OCI-LY1 (cell line): ENCODE results near the gene BANF2.

Source experiments
- H2AFZ ChIP-seq: fragments of 200-600 bp; sonication (generic), shearing (Covaris generic); 2 replicates; pipeline ENCODE4 v1.6.0; 2014; ENCODE audit warnings: antibody characterized with exemption, mild to moderate bottlenecking, low read length
- H3F3A ChIP-seq: fragments of 200-600 bp; sonication (generic), shearing (Covaris generic); 2 replicates; pipeline ENCODE4 v1.6.0; 2014; ENCODE audit warnings: mild to moderate bottlenecking, antibody characterized with exemption, low read length, moderate library complexity; ENCODE audit not compliant: insufficient read depth
- H3K27ac ChIP-seq: fragments of 200-600 bp; sonication (generic); 2 replicates; pipeline ENCODE4 v1.5.1; 2014; ENCODE audit warnings: low read length, mixed run types, mild to moderate bottlenecking, low read depth; ENCODE audit not compliant: poor library complexity, severe bottlenecking
- H3K27me3 ChIP-seq: fragments of 200-600 bp; sonication (generic); 2 replicates; pipeline ENCODE4 v1.6.0; 2014; ENCODE audit warnings: antibody characterized with exemption, mild to moderate bottlenecking, low read length, moderate library complexity; ENCODE audit not compliant: insufficient read depth
- H3K36me3 ChIP-seq: fragments of 200-600 bp; sonication (generic); 2 replicates; pipeline ENCODE4 v1.6.1; 2014; ENCODE audit warnings: mild to moderate bottlenecking, antibody characterized with exemption, low read length, moderate library complexity, mixed read lengths; ENCODE audit not compliant: insufficient read depth
- H3K4me1 ChIP-seq: fragments of 200-600 bp; sonication (generic); 2 replicates; pipeline ENCODE4 v1.5.1; 2014; ENCODE audit warnings: mild to moderate bottlenecking, low read length, moderate library complexity; ENCODE audit not compliant: insufficient read depth, severe bottlenecking
- H3K4me2 ChIP-seq: fragments of 200-600 bp; sonication (generic), shearing (Covaris generic); 2 replicates; pipeline ENCODE4 v1.6.1; 2014; ENCODE audit warnings: low read length
- H3K4me3 ChIP-seq: fragments of 200-600 bp; sonication (generic); 2 replicates; pipeline ENCODE4 v1.5.1; 2014; ENCODE audit warnings: low read length, low read depth, mild to moderate bottlenecking, mixed read lengths; ENCODE audit not compliant: poor library complexity, severe bottlenecking
- H3K79me2 ChIP-seq: fragments of 200-600 bp; shearing (Covaris generic); 2 replicates; pipeline ENCODE4 v1.6.1; 2016; ENCODE audit warnings: mixed run types, low read length, mixed read lengths; ENCODE audit not compliant: insufficient read depth
- H3K9ac ChIP-seq: fragments of 200-600 bp; sonication (generic), shearing (Covaris generic); 2 replicates; pipeline ENCODE4 v1.6.1; 2014; ENCODE audit warnings: mild to moderate bottlenecking, low read length, mixed read lengths
- H3K9me2 ChIP-seq: fragments of 200-600 bp; sonication (generic), shearing (Covaris generic); 2 replicates; pipeline ENCODE4 v1.6.1; 2014; ENCODE audit warnings: low read depth, mild to moderate bottlenecking, low read length, mixed read lengths
- H3K9me3 ChIP-seq: fragments of 200-600 bp; shearing (Covaris generic); 2 replicates; pipeline ENCODE4 v1.6.1; 2014; ENCODE audit warnings: low read length, mixed read lengths
- H4K20me1 ChIP-seq: fragments of 200-600 bp; sonication (generic), shearing (Covaris generic); 2 replicates; pipeline ENCODE4 v1.6.0; 2016; ENCODE audit warnings: mild to moderate bottlenecking, low read length; ENCODE audit not compliant: insufficient read depth
- EZH2 ChIP-seq: fragments of 200-600 bp; sonication (generic), shearing (Covaris generic); IDR thresholded peaks from 2 replicates; pipeline ENCODE4 v1.8.0; 2017; ENCODE audit warnings: borderline replicate concordance, mixed run types, mild to moderate bottlenecking, antibody characterized with exemption, low read length, moderate library complexity, mixed read lengths
- TF ChIP-seq, protein P1 (sequence below): fragments of 200-600 bp; sonication (generic), shearing (Covaris generic); IDR thresholded peaks from 2 replicates; pipeline ENCODE4 v1.5.1; 2017; ENCODE audit warnings: mild to moderate bottlenecking, antibody characterized with exemption, low read length, moderate library complexity, mixed read lengths

BANF2 gene

DNA sequence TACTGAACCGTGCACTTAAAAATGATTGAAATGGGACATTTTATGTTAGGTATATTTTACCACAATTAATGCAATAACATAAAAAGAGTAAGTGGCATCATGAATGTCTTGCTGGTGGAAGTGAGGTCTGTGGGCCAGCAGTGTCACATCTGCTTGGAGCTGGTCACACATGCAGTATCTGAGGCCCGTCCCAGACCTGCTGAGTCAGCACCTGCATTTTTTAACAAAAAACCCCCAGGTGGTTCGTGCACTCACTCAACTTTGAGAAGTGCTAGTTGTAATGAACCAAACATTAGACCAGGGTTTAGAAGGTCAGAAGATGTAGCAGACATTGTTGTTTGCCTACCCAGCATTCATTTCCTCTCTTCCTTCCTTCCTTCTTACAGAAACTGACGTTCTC, 21.0 kb downstream of the BANF2 start:
- Histone ChIP-seq H3K4me3 (no peak overlapping the region), H3K27ac (no peak overlapping the region), H3K9me3 (no peaks in the 10 kb centered on the region), H3K27me3 (0 out of 2 replicates have a peak, but pooled peaks cover 4% of the 10 kb centered on the region), H3K4me1 (no peaks in the 10 kb centered on the region), H3K4me2 (no peak overlapping the region), H3F3A (no peaks in the 10 kb centered on the region), H3K9me2 (no peaks in the 10 kb centered on the region), H3K9ac (no peak overlapping the region), H3K79me2 (no peaks in the 10 kb centered on the region), H3K36me3 (no peaks in the 10 kb centered on the region), H4K20me1 (no peaks in the 10 kb centered on the region), H2AFZ (no peak overlapping the region)
- TF ChIP-seq, protein P1, sequence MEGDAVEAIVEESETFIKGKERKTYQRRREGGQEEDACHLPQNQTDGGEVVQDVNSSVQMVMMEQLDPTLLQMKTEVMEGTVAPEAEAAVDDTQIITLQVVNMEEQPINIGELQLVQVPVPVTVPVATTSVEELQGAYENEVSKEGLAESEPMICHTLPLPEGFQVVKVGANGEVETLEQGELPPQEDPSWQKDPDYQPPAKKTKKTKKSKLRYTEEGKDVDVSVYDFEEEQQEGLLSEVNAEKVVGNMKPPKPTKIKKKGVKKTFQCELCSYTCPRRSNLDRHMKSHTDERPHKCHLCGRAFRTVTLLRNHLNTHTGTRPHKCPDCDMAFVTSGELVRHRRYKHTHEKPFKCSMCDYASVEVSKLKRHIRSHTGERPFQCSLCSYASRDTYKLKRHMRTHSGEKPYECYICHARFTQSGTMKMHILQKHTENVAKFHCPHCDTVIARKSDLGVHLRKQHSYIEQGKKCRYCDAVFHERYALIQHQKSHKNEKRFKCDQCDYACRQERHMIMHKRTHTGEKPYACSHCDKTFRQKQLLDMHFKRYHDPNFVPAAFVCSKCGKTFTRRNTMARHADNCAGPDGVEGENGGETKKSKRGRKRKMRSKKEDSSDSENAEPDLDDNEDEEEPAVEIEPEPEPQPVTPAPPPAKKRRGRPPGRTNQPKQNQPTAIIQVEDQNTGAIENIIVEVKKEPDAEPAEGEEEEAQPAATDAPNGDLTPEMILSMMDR: no peak
- TF ChIP-seq EZH2: no peak

DNA sequence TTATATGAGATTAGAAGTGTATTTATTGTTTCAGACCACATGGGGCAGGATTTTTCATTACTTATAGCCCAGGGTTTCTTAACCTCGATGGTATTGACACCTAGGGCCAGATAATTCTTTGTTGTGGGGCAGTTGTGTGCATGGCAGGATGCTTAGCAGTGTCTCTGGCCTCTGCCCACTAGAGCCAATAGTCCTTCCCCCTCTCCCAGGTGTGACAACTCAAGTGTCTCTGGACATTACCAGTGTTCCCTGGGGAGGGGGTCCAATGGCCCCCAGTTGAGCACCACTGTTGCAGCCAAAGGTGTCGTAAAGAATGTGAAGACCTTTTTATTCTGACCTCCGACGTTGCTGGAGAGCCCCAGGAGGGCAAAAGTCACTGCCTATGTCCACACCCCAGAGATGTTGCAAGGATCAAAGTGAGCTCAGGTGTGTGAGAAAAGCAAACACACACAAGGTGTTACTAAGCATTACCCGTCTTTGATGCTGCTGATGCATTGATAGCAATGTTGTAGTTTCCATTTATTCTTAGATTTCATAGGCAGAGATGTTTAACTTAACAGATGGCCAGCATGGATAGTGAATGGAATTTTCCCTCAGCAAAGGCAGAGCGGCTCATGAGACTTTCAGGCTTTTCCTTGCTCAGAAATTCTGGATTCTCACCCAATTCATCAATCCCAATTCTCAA, 22.2 kb downstream of the BANF2 start:
- Histone ChIP-seq H3K9me3 (no peaks in the 10 kb centered on the region), H3K79me2 (no peaks in the 10 kb centered on the region), H3K4me3 (no peak overlapping the region), H3K9me2 (no peaks in the 10 kb centered on the region), H3K4me1 (no peaks in the 10 kb centered on the region), H2AFZ (no peak overlapping the region), H3F3A (no peaks in the 10 kb centered on the region), H3K4me2 (no peak overlapping the region), H3K36me3 (no peaks in the 10 kb centered on the region), H3K27ac (no peak overlapping the region), H3K9ac (no peak overlapping the region), H4K20me1 (no peaks in the 10 kb centered on the region), H3K27me3 (0 out of 2 replicates have a peak, but pooled peaks cover 4% of the 10 kb centered on the region)
- TF ChIP-seq, protein P1: peak; percentile 22; the same call in 1 of the 2 replicates
- no peak for TF ChIP-seq EZH2

DNA sequence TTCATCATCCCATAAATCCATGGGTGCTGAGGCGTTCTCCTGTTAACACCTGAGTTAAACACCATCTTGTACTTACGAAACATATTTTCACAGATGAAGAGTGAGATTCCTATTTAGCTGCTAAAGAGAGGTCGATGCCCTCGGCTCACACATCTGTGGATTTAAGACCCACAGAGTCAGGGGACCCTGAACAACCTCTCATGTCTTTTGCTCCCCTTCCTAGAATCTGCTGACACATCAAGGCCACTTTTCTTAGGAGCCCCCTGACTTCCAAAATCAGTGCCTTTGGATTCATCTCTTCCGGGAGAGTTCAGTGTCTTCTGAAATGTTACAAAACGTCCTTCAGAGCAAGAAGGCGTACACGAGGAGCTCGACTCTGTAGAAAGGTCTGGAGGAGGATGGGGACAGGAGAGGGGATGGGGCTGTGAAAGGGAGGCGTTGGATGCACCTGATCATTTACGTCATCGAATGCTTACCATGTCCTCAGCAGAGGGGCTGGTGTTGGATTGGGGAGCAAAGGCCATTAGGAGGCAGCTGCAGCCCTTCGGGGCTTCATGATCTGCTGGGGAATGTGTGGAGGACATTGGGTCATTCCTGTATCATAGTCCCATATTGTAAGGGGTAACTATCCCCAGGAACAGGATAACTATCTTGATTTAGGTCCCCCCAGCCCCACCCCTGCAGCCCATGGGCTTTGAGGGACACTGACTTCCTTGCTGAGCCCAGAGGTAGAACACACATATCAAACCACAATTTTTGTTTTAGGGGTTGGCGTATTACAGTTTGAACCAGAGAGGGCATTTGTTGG, 22.9 kb downstream of the BANF2 start:
- Histone ChIP-seq H3K9ac (no peak overlapping the region), H3K4me2 (no peak overlapping the region), H3K9me2 (no peaks in the 10 kb centered on the region), H3K36me3 (no peaks in the 10 kb centered on the region), H3K4me1 (no peaks in the 10 kb centered on the region), H3K27ac (no peak overlapping the region), H3K9me3 (no peaks in the 10 kb centered on the region), H3K27me3 (0 out of 2 replicates have a peak, but pooled peaks cover 4% of the 10 kb centered on the region), H4K20me1 (no peaks in the 10 kb centered on the region), H3K79me2 (no peaks in the 10 kb centered on the region), H3K4me3 (no peak overlapping the region), H2AFZ (no peak overlapping the region), H3F3A (no peaks in the 10 kb centered on the region)
- TF ChIP-seq EZH2: no peak
